Lower leg skin (tissue), 3 donors: Measurements from ENCODE around the gene IFNA6.

Experiments
- CTCF ChIP-seq, 3 donors: fragments of 450-650 bp; IDR thresholded peaks; one replicate each; pipeline ENCODE4 v1.5.1; 2016; ENCODE audit warnings: antibody characterized with exemption in 3 of 3, mild to moderate bottlenecking in 3 of 3, moderate library complexity in 2 of 3
- POLR2A ChIP-seq, 2 donors: fragments of 450-650 bp; IDR thresholded peaks; one replicate each; pipeline ENCODE4 v1.6.1; 2016 to 2017; ENCODE audit warnings: antibody characterized with exemption in 2 of 2, mild to moderate bottlenecking in 1 of 2, moderate library complexity in 1 of 2

GRCh38 chr9:21362287-21362686, 11.6 kb upstream of the IFNA6 start:
- TF ChIP-seq CTCF (IDR thresholded peaks at IDR 0.05) = no peak
- TF ChIP-seq POLR2A (IDR thresholded peaks at IDR 0.05) = no peak
